ENCODE data around the gene SUPT20H.

SUPT20H gene

GRCh38 chr13:37040789-37041188, 18.7 kb downstream of the SUPT20H start:
- POLR2A ChIA-PET, result no interaction called here
- Histone ChIP-seq H3K9me3 (ENCODE audit: control insufficient read depth, insufficient read depth, low read depth, low read length) (no peaks in the 10 kb centered on the region), H3K27ac (ENCODE audit: extremely low read depth, low read depth, low read length) (no peak overlapping the region), H3K4me3 (ENCODE audit: low read depth, low read length) (no peak overlapping the region), H3K36me3 (ENCODE audit: control insufficient read depth in 2 of 2, insufficient read depth in 1 of 2, low read length in 2 of 2) (peaks cover 43 to 80% of the 10 kb centered on the region in 2 experiments), H3K4me1 (ENCODE audit: control insufficient read depth, insufficient read depth, low read length) (no peaks in the 10 kb centered on the region)
- TF ChIP-seq ZNF184 (tag by site-specific recombination; IDR thresholded peaks at IDR 0.05) (no peak), ZNF677 (tag by site-specific recombination; IDR thresholded peaks at IDR 0.05) (no peak), ZNF433 (tag by site-specific recombination; IDR thresholded peaks at IDR 0.05; ENCODE audit: low read depth) (no peak), ZNF19 (tag by site-specific recombination; IDR thresholded peaks at IDR 0.05; ENCODE audit: low read depth) (no peak), SCRT2 (tag by site-specific recombination; IDR thresholded peaks at IDR 0.05) (no peak), BCL11A (tag by site-specific recombination; IDR thresholded peaks at IDR 0.05; ENCODE audit: low read depth) (no peak), ZNF114 (tag by site-specific recombination; IDR thresholded peaks at IDR 0.05) (no peak), YY1 (tag by site-specific recombination; IDR thresholded peaks at IDR 0.05) (no peak), GLI2 (tag by site-specific recombination; IDR thresholded peaks at IDR 0.05; ENCODE audit: borderline replicate concordance, low read depth) (no peak)
- TF ChIP-seq, protein P1, sequence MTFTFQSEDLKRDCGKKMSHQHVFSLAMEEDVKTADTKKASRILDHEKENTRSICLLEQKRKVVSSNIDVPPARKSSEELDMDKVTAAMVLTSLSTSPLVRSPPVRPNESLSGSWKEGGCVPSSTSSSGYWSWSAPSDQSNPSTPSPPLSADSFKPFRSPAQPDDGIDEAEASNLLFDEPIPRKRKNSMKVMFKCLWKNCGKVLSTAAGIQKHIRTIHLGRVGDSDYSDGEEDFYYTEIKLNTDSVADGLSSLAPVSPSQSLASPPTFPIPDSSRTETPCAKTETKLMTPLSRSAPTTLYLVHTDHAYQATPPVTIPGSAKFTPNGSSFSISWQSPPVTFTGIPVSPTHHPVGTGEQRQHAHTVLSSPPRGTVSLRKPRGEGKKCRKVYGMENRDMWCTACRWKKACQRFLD (tag by site-specific recombination; IDR thresholded peaks at IDR 0.05), result no peak
- TF ChIP-seq, protein P2, sequence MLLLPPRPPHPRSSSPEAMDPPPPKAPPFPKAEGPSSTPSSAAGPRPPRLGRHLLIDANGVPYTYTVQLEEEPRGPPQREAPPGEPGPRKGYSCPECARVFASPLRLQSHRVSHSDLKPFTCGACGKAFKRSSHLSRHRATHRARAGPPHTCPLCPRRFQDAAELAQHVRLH (tag by site-specific recombination; IDR thresholded peaks at IDR 0.05), result no peak
- CTCF ChIA-PET, result interaction anchor here (0.6 to 0.7 kb wide), 2 partner anchors 21 to 622 kb away, joined by 4 to 5 read pairs; no protein-coding TSS in a partner anchor

DNA sequence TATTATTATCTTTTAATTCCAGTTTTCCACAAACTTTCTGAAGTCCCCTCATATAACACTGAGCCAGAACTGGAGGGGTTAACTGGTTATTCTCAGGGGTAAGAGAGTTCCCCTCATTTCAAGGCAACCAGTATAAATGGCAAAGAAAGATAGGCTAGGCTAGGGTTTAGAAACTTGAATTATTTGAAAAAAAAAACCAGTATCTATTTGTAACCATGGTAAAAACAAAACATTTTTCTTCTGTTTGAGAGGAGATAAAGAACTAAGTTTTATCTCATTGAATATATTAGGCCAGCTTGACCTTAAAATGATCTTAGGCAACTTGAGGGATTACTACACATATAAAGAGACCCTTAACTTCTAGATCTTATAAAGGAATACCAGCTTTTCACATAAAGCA, 19.6 kb downstream of the SUPT20H start:
- POLR2A ChIA-PET, result no interaction called here
- Histone ChIP-seq H3K4me1 (ENCODE audit: control insufficient read depth, insufficient read depth, low read length) (no peaks in the 10 kb centered on the region), H3K36me3 (ENCODE audit: control insufficient read depth in 2 of 2, insufficient read depth in 1 of 2, low read length in 2 of 2) (peaks cover 45 to 84% of the 10 kb centered on the region in 2 experiments), H3K4me3 (ENCODE audit: low read depth, low read length) (no peak overlapping the region), H3K9me3 (ENCODE audit: control insufficient read depth, insufficient read depth, low read depth, low read length) (no peaks in the 10 kb centered on the region), H3K27ac (ENCODE audit: extremely low read depth, low read depth, low read length) (no peak overlapping the region)
- CTCF ChIA-PET, result interaction anchor here (0.5 to 0.7 kb wide), 4 partner anchors 9 to 1839 kb away, joined by 3 to 6 read pairs (median 5); no protein-coding TSS in a partner anchor
- TF ChIP-seq ZNF776 (tag by site-specific recombination; IDR thresholded peaks at IDR 0.05; ENCODE audit: borderline replicate concordance) (no peak), FEZF1 (tag by site-specific recombination; IDR thresholded peaks at IDR 0.05) (no peak), KLF7 (tag by site-specific recombination; IDR thresholded peaks at IDR 0.05; ENCODE audit: borderline replicate concordance) (no peak), ZNF416 (tag by site-specific recombination; IDR thresholded peaks at IDR 0.05) (no peak), ZBTB49 (tag by site-specific recombination; IDR thresholded peaks at IDR 0.05; ENCODE audit: low read depth) (no peak), PRDM1 (tag by site-specific recombination; IDR thresholded peaks at IDR 0.05) (no peak), GFI1B (tag by site-specific recombination; IDR thresholded peaks at IDR 0.05) (no peak), ZNF48 (tag by site-specific recombination; IDR thresholded peaks at IDR 0.05) (no peak), SP3 (tag by site-specific recombination; IDR thresholded peaks at IDR 0.05) (no peak), SP7 (tag by site-specific recombination; IDR thresholded peaks at IDR 0.05) (no peak), ZNF335 (tag by site-specific recombination; conservative IDR thresholded peaks at IDR 0.05) (no peak), ZNF555 (tag by site-specific recombination; conservative IDR thresholded peaks at IDR 0.05) (no peak), ZNF112 (tag by site-specific recombination; IDR thresholded peaks at IDR 0.05) (no peak), ZNF155 (tag by site-specific recombination; IDR thresholded peaks at IDR 0.05) (no peak), ZBTB21 (tag by site-specific recombination; IDR thresholded peaks at IDR 0.05) (no peak)
- TF ChIP-seq, protein P3, sequence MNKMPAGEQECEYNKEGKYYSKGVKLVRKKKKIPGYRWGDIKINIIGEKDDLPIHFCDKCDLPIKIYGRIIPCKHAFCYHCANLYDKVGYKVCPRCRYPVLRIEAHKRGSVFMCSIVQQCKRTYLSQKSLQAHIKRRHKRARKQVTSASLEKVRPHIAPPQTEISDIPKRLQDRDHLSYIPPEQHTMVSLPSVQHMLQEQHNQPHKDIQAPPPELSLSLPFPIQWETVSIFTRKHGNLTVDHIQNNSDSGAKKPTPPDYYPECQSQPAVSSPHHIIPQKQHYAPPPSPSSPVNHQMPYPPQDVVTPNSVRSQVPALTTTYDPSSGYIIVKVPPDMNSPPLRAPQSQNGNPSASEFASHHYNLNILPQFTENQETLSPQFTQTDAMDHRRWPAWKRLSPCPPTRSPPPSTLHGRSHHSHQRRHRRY (tag by site-specific recombination; IDR thresholded peaks at IDR 0.05), result no peak
- TF ChIP-seq, protein P2 (tag by site-specific recombination; IDR thresholded peaks at IDR 0.05), result no peak
- TF ChIP-seq, protein P4, sequence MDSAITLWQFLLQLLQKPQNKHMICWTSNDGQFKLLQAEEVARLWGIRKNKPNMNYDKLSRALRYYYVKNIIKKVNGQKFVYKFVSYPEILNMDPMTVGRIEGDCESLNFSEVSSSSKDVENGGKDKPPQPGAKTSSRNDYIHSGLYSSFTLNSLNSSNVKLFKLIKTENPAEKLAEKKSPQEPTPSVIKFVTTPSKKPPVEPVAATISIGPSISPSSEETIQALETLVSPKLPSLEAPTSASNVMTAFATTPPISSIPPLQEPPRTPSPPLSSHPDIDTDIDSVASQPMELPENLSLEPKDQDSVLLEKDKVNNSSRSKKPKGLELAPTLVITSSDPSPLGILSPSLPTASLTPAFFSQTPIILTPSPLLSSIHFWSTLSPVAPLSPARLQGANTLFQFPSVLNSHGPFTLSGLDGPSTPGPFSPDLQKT (IDR thresholded peaks at IDR 0.05; ENCODE audit: borderline replicate concordance, low read depth, low read length), result no peak
- TF ChIP-seq, protein P5, sequence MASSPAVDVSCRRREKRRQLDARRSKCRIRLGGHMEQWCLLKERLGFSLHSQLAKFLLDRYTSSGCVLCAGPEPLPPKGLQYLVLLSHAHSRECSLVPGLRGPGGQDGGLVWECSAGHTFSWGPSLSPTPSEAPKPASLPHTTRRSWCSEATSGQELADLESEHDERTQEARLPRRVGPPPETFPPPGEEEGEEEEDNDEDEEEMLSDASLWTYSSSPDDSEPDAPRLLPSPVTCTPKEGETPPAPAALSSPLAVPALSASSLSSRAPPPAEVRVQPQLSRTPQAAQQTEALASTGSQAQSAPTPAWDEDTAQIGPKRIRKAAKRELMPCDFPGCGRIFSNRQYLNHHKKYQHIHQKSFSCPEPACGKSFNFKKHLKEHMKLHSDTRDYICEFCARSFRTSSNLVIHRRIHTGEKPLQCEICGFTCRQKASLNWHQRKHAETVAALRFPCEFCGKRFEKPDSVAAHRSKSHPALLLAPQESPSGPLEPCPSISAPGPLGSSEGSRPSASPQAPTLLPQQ (tag by site-specific recombination; IDR thresholded peaks at IDR 0.05), result no peak

Measured in HEK293 (cell line).